ENCODE data around the gene TMEM147.

The TMEM147 gene

DNA sequence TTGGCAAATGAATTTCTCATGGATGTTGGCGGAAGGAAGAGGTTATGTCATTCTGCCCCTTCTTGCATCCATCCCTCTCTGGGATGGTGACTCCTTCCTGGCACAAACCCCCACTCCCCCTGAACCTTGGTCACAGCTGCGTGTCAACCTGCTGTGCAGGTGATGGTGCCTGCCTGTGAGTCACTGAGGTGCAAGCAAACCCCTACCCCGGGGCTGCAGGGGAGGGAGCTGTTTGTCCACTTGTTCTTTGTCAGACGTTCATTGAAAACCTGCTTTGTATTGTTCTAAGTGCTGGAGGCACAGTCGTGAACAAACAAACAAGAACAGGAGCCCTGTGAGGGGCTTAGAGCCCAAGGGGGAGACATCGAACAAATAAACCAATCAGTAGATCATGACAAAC is 14.1 kb upstream of the TMEM147 start:
- DNase-seq (ENCODE audit: extremely low read depth, low read depth), result no peak
- no peak for TF ChIP-seq CTCF (IDR thresholded peaks at IDR 0.05; ENCODE audit: low read depth, low read length)

DNA sequence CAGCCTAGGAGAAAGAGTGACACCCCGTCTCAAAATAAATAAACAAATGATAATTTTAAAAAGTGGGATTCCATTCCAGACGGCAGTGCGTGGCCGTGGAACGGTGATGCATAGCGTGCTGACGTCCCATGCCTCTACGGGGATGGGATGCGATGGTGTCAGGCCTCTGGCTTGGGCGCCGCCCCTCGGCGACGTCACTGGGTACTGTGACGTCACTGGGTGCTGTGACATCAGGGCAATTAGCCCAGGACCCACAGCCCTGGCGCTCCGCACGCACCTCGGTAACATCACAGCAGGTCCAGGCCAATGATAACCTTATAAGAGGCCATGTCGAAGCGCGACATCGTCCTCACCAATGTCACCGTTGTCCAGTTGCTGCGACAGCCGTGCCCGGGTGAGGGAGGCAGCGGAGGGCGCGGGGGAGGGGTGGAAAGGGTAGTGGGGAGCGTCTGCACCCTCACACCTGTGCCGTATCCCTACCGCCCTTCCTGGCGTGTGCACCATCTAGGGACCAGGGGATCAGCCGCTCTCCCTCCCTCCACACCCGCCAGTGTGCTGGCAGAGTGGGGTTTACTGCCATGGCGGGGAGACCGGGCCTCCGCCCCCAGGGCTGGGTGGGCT is 12.1 kb upstream of the TMEM147 start, which contains the start of gene GAPDHS:
TSS of gene GAPDHS (plus strand) at position 256 of the 621 bp plus-strand sequence. CDS start at position 328, 72 bp downstream.
- no peak for DNase-seq (ENCODE audit: extremely low read depth, low read depth)
- no peak for TF ChIP-seq CTCF (IDR thresholded peaks at IDR 0.05; ENCODE audit: low read depth, low read length)

GRCh38 chr19:35533822-35534392 is 11.5 kb upstream of the TMEM147 start:
- no peak for DNase-seq (ENCODE audit: extremely low read depth, low read depth)

DNA sequence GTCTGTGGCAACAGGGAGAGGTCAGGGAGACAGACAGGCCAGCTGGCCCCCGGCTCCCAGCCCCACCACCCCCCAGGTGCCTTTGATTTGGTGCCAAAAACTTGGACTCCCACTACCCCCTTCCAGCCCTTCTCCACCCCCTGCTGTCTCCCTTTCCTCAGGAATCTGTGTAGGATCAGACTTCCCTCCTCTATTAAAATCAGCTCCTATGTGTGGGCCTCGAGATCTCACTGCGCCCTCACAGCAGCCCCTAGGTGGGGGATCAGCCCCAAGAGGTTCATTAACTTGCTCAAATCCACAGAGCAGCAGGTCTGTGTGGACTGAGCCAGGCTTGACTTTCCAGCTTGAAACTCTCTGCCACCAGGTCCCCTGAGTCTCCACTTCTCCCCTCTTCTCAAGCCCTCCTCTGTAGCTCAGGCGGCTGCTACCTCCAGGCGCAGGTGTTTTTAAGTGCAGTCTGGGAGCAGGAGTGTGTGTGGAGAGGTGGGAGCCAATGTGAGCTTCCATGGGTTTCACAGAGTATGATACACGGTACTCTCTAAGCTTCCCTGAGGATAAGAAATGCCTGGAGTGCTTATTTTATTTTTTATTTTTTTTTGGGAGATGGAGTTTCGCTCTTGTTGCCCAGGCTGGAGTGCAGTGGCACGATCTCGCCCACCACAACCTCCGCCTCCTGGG is 10.5 kb upstream of the TMEM147 start:
- TF ChIP-seq CTCF (IDR thresholded peaks at IDR 0.05; ENCODE audit: low read depth, low read length), result no peak
- no peak for DNase-seq (ENCODE audit: extremely low read depth, low read depth)

More at GRCh38 chr19:35533822-35534392, 11.5 kb upstream of the TMEM147 start:
- no peak for TF ChIP-seq CTCF (IDR thresholded peaks at IDR 0.05; ENCODE audit: low read depth, low read length)

- no peak for TF ChIP-seq CTCF (IDR thresholded peaks at IDR 0.05; ENCODE audit: low read depth, low read length)
- no peak for DNase-seq (ENCODE audit: extremely low read depth, low read depth)
These were observed 6.1 kb upstream of the TMEM147 start for GRCh38 chr19:35539314-35539713.

DNA sequence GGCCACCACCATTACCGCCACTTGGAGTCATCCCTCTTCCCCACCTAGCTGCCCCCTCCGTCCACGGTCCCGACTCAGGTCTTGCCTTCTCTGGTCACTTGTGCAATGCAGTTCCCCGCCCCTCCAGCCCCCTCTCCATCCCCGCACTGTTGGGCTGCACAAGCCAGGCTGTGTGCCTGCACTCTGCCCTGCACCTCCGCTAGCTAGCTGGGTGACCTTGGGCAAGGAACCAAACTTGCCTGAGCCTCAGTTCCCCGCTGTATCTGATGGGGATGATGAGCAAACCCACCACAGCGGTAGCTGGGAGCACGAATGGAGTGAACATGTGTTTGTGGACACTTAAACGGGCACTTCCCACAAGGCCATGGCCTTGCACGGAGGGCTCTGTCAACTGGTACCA is 5.6 kb upstream of the TMEM147 start:
- no peak for TF ChIP-seq CTCF (IDR thresholded peaks at IDR 0.05; ENCODE audit: low read depth, low read length)
- no peak for DNase-seq (ENCODE audit: extremely low read depth, low read depth)

- no peak for DNase-seq (ENCODE audit: extremely low read depth, low read depth)
These were observed 5.0 kb upstream of the TMEM147 start for GRCh38 chr19:35540356-35540927.

More at GRCh38 chr19:35540356-35540927, 5.0 kb upstream of the TMEM147 start:
- TF ChIP-seq CTCF (IDR thresholded peaks at IDR 0.05; ENCODE audit: low read depth, low read length), result no peak
